ENCODE measurements around the gene THAP7.

DNA sequence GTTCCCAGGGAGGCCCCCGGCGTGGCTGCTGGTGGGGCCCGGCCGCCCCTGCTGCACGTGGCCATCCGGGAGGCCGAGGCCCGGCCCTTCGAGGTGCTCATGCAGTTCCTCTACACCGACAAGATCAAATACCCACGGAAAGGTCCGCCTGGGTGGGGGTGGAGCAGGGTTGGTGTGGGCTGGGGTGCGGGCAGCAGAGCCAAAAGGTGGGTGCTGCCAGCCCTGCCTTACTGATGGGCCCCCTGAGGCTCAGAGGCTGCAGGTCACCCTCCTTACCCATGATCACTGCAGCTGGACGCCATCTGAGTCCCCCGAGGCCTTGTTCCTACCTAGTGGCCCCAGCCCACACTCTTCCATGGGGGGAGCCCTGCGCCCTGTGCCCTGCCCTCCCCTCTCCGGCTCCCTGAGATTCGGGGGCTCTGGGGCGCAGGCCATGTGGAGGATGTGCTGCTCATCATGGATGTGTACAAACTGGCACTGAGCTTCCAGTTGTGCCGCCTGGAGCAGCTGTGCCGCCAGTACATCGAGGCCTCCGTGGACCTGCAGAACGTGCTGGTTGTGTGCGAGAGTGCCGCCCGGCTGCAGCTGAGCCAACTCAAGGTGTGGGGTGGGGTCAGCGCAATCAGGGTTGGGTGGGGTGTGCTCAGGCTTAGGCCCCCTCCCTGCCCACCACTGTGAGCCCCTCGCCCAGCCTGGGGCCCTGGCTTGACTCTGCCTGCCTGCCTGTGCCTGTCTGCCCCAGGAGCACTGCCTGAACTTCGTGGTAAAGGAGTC, 7.6 kb downstream of the THAP7 start:
- TF ChIP-seq, protein P1, sequence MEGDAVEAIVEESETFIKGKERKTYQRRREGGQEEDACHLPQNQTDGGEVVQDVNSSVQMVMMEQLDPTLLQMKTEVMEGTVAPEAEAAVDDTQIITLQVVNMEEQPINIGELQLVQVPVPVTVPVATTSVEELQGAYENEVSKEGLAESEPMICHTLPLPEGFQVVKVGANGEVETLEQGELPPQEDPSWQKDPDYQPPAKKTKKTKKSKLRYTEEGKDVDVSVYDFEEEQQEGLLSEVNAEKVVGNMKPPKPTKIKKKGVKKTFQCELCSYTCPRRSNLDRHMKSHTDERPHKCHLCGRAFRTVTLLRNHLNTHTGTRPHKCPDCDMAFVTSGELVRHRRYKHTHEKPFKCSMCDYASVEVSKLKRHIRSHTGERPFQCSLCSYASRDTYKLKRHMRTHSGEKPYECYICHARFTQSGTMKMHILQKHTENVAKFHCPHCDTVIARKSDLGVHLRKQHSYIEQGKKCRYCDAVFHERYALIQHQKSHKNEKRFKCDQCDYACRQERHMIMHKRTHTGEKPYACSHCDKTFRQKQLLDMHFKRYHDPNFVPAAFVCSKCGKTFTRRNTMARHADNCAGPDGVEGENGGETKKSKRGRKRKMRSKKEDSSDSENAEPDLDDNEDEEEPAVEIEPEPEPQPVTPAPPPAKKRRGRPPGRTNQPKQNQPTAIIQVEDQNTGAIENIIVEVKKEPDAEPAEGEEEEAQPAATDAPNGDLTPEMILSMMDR (IDR thresholded peaks at IDR 0.05): no peak
- TF ChIP-seq, protein P2, sequence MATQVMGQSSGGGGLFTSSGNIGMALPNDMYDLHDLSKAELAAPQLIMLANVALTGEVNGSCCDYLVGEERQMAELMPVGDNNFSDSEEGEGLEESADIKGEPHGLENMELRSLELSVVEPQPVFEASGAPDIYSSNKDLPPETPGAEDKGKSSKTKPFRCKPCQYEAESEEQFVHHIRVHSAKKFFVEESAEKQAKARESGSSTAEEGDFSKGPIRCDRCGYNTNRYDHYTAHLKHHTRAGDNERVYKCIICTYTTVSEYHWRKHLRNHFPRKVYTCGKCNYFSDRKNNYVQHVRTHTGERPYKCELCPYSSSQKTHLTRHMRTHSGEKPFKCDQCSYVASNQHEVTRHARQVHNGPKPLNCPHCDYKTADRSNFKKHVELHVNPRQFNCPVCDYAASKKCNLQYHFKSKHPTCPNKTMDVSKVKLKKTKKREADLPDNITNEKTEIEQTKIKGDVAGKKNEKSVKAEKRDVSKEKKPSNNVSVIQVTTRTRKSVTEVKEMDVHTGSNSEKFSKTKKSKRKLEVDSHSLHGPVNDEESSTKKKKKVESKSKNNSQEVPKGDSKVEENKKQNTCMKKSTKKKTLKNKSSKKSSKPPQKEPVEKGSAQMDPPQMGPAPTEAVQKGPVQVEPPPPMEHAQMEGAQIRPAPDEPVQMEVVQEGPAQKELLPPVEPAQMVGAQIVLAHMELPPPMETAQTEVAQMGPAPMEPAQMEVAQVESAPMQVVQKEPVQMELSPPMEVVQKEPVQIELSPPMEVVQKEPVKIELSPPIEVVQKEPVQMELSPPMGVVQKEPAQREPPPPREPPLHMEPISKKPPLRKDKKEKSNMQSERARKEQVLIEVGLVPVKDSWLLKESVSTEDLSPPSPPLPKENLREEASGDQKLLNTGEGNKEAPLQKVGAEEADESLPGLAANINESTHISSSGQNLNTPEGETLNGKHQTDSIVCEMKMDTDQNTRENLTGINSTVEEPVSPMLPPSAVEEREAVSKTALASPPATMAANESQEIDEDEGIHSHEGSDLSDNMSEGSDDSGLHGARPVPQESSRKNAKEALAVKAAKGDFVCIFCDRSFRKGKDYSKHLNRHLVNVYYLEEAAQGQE (IDR thresholded peaks at IDR 0.05; ENCODE audit: insufficient read depth in 1 of 2, low read depth in 2 of 2, low read length in 1 of 2): no peak
- TF ChIP-seq SIN3A (IDR thresholded peaks at IDR 0.05; ENCODE audit: borderline replicate concordance, insufficient read depth, low read depth, low read length) (no peak), TCF7L2 (IDR thresholded peaks at IDR 0.05; ENCODE audit: low read depth, low read length) (no peak), POLR2AphosphoS5 (IDR thresholded peaks at IDR 0.05; ENCODE audit: low read depth, low read length) (no peak)

Measured in Panc1 (cell line).